HG03432 (cell line): ENCODE measurements around the gene NCKAP5.
"Not testable (repeated sequence)": the region's sequence is repeated elsewhere in the genome, so short reads cannot be mapped to it uniquely, and the experiment has no call there.

ENCODE experiments used
- ATAC-seq: cut with Tn5 transposase; IDR thresholded peaks from one replicate; pipeline ENCODE4 v1.9.1; 2021; ENCODE audit warnings: mild to moderate bottlenecking, moderate library complexity; ENCODE audit not compliant: unreplicated experiment

The NCKAP5 gene

DNA sequence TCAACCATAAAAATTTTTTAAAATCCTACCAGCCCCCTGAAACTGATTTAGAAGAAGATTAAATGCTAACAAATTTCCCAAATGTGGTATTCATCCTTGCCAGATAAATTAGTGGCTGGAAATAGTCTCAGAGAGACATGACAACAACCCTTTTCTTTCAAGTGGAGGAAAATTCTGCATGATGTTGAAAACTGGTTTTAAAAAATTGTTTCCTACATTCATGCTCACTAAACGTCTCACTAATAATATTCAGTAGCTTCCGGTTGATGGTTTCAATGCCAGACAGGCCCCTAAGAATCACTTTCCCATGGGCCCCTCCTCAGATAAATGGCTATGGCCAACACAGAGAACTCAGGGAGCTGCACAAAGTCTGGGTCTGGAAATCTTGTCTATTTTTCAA lies 43.2 kb downstream of the NCKAP5 start:
- ATAC-seq, result no peak

DNA sequence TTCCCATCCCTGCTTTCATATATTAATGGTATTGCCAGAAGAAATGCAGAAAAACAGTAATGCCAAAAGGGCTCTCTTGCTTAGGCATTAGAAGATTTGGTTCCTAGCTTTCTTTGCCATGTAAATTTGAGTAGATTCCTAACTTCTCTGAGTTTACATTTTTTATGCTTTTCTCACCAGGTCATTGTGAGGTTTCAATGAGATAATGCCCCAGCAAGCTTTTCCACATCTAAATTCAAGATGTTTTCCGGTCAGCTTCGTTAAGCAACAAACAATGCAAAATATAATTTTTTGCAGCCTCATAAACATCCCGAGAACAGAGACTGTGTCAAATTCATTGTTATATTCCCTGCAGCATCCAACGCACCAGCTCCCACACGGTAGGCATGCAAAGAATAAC lies 44.9 kb downstream of the NCKAP5 start:
- ATAC-seq, result no peak

- ATAC-seq, result no peak
Observed at GRCh38 chr2:133522204-133522603, 46.1 kb downstream of the NCKAP5 start.

DNA sequence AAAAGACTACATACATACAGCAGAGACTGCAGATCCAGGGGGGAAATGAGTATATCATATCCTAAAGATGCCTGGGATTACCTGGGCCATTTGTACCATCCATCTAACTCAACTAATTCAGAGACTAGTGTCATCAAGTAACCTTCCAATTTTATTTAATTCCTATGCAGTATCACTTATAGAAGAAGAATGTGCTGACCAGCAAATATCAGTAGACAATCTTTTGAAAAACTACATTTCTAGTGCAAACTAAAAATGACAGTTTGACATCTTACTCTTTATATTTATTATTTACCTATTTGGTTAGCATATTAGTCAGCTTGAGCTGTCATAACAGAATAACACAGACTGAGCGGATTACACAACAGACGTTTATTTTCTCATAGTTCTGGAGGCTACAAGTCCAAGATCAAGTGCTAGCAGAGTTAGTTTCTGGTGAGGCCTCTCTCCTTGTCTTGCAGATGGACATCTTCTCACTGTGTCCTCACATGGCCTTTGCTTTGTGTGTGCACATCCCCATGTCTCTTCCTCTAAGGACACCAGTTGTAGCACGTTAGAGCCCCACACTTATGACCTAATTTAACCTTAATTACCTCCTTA lies 47.0 kb downstream of the NCKAP5 start:
- no peak for ATAC-seq

GRCh38 chr2:133519677-133520076 lies 48.6 kb downstream of the NCKAP5 start:
- ATAC-seq, result not testable (repeated sequence)

DNA sequence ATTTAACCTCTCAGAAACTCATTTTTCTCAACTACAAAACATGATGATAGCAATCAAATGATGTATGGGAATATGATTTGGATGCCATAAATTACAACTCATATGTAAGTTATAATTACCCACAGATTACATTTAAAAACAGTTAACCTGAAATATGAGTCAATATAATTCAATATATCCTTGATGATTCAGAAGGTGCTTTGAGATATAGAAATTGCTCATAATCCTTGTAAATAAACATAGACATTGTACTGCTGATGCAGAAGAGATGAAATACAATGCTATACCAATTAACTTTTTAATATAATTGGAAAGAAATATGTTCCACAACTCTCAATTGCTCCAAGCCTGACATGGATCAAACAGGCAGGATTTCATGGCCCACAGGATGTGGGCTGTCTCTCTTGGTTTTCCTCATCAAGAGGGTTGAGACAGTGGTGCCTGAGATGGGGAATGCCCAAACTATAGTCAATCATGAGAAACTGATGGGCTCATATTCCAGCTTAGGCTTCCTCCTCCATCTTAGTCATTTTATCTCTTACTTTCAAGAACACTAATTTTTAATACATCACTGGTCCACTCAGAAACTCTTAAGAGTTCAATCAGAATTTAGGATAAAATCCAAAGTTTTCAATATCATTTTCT lies 49.4 kb downstream of the NCKAP5 start:
- ATAC-seq, result peak; percentile 56

DNA sequence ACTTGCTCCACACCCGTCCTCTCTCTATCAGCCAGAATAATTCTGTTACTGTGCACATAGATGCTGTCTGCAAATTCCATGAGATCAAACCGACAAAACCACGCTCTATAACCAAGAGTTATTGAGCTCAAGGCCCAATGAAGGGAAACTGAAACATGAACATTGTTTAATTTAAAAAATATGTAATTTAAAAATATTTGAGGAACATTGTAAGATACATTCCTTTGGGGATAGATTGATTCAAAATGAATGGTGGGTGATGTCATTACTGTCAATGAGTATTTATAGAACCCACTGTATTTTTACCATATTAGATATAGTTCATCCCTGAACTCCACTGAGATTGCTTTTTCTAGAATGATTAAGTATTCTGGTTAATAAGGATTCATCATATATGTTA lies 50.4 kb downstream of the NCKAP5 start:
- no peak for ATAC-seq

GRCh38 chr2:133516405-133517026 lies 51.7 kb downstream of the NCKAP5 start:
- no peak for ATAC-seq

- no peak for ATAC-seq
Observed at GRCh38 chr2:133515271-133515670, 53.0 kb downstream of the NCKAP5 start.

GRCh38 chr2:133513893-133514292 lies 54.4 kb downstream of the NCKAP5 start:
- no peak for ATAC-seq

DNA sequence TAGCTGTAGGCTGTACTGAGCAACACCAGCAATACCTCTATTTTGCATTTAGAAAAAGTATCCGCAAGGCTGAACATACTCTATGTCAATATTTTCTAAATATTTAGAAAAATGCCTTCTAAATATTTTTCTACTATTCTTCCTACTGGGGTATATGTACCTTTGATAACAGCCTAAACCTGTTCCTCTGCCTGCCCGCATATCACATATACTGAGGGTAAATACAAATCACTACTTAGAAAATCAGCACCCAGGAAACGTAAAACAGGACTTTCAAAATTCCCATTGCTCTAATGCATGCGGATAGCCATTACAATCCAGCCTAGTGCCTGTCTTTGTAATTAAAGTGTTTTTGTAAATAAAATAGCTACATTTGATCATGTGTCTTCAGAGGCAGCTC lies 56.1 kb downstream of the NCKAP5 start:
- no peak for ATAC-seq

DNA sequence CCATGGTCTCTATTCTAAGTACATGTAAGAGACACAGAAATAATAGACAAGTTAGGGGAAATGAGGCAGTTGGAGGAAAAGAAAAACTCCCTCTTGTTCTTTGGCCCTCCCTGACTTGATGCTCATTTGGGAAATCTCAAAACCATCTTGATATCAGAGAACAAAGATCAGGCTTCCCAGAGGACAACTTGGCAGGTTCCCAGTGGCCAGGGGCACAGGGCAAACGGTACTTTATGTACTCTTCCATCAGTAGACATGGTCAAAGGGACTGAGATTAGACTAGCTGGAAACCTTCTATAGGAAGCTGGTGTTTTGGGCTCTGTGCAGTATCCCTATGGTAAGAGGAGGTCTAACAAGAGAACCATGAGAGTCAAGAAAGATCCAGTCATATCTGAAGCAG lies 56.6 kb downstream of the NCKAP5 start:
- ATAC-seq, result no peak

- no peak for ATAC-seq
Observed at GRCh38 chr2:133509777-133510176, 58.5 kb downstream of the NCKAP5 start.

DNA sequence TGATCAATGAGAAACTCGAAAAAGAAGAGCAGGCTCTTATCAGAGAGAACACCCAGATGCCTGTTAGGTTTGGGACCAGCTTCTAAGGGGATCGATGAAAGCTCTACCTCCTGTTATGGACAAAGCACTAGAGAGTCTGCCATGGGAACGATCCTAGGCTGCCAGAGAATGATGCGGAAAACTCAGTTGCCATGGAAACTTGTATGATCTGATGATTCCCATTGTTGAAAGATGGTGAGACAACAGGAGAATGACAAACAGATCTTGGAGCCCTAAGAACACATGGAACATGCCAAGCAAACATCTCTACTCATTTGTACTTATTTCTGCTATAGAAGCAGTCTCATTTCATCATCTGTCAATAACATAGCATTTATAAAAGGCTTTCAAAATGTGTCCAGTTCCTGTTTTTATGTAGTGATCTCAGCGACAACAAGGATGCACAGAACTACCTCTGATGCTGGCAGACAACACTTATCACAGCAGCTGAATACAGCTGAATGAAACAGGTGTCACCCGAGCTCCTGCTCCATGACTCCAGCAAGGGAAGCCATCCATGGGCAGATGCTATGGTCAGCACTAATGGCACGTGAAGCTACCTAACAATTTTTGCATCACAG lies 59.6 kb downstream of the NCKAP5 start:
- no peak for ATAC-seq

- no peak for ATAC-seq
Observed at GRCh38 chr2:133506996-133507395, 61.3 kb downstream of the NCKAP5 start.

DNA sequence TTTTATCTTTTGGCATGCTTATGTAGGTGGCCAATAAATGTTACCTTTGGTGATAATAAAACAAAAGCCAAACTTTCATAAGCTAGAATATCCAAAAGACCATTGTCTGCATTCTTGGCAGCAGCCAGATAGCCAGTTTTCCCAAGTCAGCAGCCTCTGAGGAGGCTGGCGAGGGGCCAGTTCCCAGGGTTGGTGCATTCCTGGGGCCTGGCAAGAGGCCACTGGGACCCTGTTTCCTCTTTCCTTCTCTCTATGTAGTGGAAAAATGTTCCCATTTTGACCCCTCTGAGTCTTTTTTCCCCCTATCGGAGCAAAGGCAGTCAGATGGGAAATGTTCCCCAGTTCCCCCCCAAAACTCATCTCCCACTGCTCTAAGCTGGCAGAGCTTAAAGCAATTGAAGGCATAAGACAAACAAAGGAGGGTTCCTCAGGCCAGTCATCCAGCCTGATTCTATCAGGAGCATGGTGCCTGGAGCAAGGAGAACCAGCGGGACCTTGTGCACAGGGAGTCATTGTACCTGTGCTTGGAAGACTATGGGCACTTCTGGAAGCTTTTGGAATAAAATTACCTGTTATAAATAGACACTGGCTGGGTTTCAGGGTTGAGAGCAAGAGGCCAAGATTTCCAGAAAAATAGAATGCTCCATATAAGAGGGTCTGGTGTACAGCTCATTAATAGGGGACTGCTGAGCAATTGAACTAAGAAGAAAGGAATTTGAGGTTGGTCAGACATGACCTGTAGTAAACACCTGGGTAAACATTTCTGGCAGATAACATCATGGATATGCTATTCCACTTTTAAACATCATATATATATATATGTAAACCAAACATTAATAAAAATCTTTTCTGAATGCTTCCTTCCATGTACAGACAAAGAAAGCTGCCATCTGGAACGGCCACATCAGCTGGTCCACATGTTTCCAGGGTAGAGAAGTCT lies 63.4 kb downstream of the NCKAP5 start:
- ATAC-seq, result no peak

DNA sequence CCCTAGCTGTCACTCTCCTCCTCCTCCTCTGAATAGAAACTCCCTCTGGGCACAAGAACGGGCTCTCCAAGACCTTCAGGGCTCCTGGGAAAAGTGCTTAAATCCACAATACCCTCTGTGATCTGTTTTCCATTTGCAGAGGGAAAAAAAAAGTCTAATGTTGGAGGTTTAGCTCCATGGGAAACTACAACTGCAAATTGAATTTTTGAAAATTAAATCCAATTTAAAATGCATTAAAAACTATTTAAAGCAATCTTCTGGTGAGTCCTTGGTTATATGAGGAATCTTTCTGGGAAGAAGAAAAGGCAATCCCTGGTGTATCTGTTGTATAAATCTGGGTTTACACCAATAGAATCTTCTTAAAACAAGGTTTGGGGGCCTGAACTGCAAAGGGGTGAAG lies 64.3 kb downstream of the NCKAP5 start:
- ATAC-seq, result no peak

DNA sequence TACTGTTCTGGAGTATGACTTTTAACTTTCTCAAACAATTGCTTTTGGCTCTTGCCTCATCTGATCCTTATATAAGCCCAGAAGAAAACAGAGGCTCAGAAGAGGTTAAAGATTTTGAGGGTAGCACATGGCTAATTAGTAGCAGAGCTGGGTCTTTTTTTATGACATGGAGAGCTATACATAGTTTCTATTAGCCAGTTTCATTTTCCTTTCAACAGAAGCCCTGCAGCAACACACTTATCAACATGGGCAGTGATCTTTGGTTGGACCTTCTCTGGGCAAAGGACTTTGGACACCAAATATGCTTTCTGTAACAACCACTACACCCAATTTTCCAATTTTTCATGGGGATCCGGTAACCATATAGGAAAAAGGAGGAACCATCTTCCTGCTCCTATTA lies 64.9 kb downstream of the NCKAP5 start:
- ATAC-seq, result peak; percentile 64

DNA sequence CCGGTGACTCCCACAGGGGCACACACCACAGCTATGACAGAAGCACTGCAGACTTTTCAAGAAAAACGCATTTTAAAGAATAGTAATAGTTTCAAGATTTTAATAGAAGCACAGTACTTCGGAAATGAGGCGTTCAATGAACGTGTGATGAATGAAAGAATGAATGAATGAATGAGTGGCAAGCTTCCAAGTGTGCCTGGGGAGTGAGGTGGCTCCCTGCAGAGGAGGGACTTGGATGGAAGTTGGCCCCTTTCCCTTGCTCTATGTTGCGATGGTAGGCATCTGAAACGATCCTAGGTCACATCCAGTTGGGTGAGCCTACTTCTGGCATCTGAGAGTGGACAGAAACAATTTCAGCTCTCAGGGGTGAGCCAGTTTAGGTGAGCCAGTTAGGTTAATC lies 65.6 kb downstream of the NCKAP5 start:
- no peak for ATAC-seq

- no peak for ATAC-seq
Observed at GRCh38 chr2:133500917-133501316, 67.3 kb downstream of the NCKAP5 start.
